Measurements from ENCODE around the gene MS4A18. TPM values are rescaled to one million over a fixed set of nuclear protein-coding genes. Genes with fewer than 3 reads are reported as not detected.
A peak's percentile ranks its signal among the peaks of the same experiment; 100 is the strongest.
"Not testable (repeated sequence)": the region's sequence is repeated elsewhere in the genome, so short reads cannot be mapped to it uniquely, and the experiment has no call there.

MS4A18 gene
- total RNA-seq, 4 donors from 2014 or later = not detected

- 69 to 77% methylated on average over 4 of the region's 4 CpGs for WGBS, 2 donors
- TF ChIP-seq CTCF (IDR thresholded peaks at IDR 0.05) (no peak), POLR2A (IDR thresholded peaks at IDR 0.05) (no peak)
- intact Hi-C loops (cut with DNase I; ENCODE audit: low total_unique reads) = no loop called here
- DNase-seq (ENCODE audit: low spot score in 2 of 2) = no peak
- H3K4me3 ChIP-seq (ENCODE audit: low read depth, poor library complexity, severe bottlenecking) = no peak overlapping the region
Measured at GRCh38 chr11:60710482-60710881, 14.0 kb upstream of the MS4A18 start.

- 62 to 83% methylated on average over 4 of the region's 4 CpGs for WGBS, 2 donors
- peak in 1 of 2 donors; percentile 42 for DNase-seq (ENCODE audit: low spot score in 2 of 2)
- intact Hi-C loops (cut with DNase I; ENCODE audit: low total_unique reads) = no loop called here
- H3K4me3 ChIP-seq (ENCODE audit: low read depth, poor library complexity, severe bottlenecking) = no peak overlapping the region
- TF ChIP-seq POLR2A (IDR thresholded peaks at IDR 0.05) (no peak), CTCF (IDR thresholded peaks at IDR 0.05) (no peak)
Measured at GRCh38 chr11:60711276-60711675, 13.2 kb upstream of the MS4A18 start.

- intact Hi-C loops (cut with DNase I; ENCODE audit: low total_unique reads); DNase-seq (ENCODE audit: low spot score in 2 of 2); H3K4me3 ChIP-seq (ENCODE audit: low read depth, poor library complexity, severe bottlenecking): not testable (repeated sequence)
- WGBS, 2 donors = 67 to 69% methylated on average over 6 of the region's 6 CpGs
Measured at GRCh38 chr11:60713423-60713822, 11.1 kb upstream of the MS4A18 start.

- TF ChIP-seq POLR2A (IDR thresholded peaks at IDR 0.05) = no peak
- no peak for TF ChIP-seq CTCF (IDR thresholded peaks at IDR 0.05)
- WGBS, 2 donors = 88 to 92% methylated on average over 5 of the region's 5 CpGs
- no peak for DNase-seq (ENCODE audit: low spot score in 2 of 2)
- no peak overlapping the region for H3K4me3 ChIP-seq (ENCODE audit: low read depth, poor library complexity, severe bottlenecking)
- intact Hi-C loops (cut with DNase I; ENCODE audit: low total_unique reads) = no loop called here
Measured at GRCh38 chr11:60717956-60718355, 6.6 kb upstream of the MS4A18 start.

GRCh38 chr11:60718524-60719316 is 5.8 kb upstream of the MS4A18 start:
- intact Hi-C loops (cut with DNase I; ENCODE audit: low total_unique reads) = no loop called here
- TF ChIP-seq CTCF (IDR thresholded peaks at IDR 0.05) = no peak
- no peak for TF ChIP-seq POLR2A (IDR thresholded peaks at IDR 0.05)
- DNase-seq (ENCODE audit: low spot score in 2 of 2) = no peak

GRCh38 chr11:60719391-60719790 is 5.1 kb upstream of the MS4A18 start:
- no peak for TF ChIP-seq POLR2A (IDR thresholded peaks at IDR 0.05)
- TF ChIP-seq CTCF (IDR thresholded peaks at IDR 0.05) = no peak
- no peak overlapping the region for H3K4me3 ChIP-seq (ENCODE audit: low read depth, poor library complexity, severe bottlenecking)
- peak in 1 of 2 donors; percentile 17 for DNase-seq (ENCODE audit: low spot score in 2 of 2)
- WGBS, 2 donors = 74 to 79% methylated on average over 4 of the region's 4 CpGs
- intact Hi-C loops (cut with DNase I; ENCODE audit: low total_unique reads) = no loop called here

More at GRCh38 chr11:60718524-60719316, 5.8 kb upstream of the MS4A18 start:
- WGBS, 2 donors = 69 to 70% methylated on average over 10 of the region's 10 CpGs
- H3K4me3 ChIP-seq (ENCODE audit: low read depth, poor library complexity, severe bottlenecking) = no peak overlapping the region

All from lower leg skin (tissue), 4 donors.